Stimulated activated CD4-positive, alpha-beta T cell treated with anti-CD3 and anti-CD28 coated beads, Interleukin-1b, Interleukin-23, amount 100 ng/mL, for 48 hours (primary cell): Measurements from ENCODE around the gene HAUS2.
"Not testable (repeated sequence)": the region's sequence is repeated elsewhere in the genome, so short reads cannot be mapped to it uniquely, and the experiment has no call there.

ENCODE experiments used
- DNase-seq: peaks from one replicate; pipeline ENCODE4 v3.0.0-alpha.2; 2020

Gene HAUS2

GRCh38 chr15:42548249-42549031 is at the start of gene HAUS2, which contains the start of gene LRRC57:
Gene HAUS2, plus strand, starts transcription at chr15:42548838. Its CDS starts 35 bp downstream, at chr15:42548873.
Gene LRRC57, minus strand, starts transcription at chr15:42548793. Its CDS starts 359 bp downstream, at chr15:42548434.
- DNase-seq, result peak; percentile 87

GRCh38 chr15:42499858-42500609 is 48.6 kb upstream of the HAUS2 start:
- DNase-seq, result no peak

DNA sequence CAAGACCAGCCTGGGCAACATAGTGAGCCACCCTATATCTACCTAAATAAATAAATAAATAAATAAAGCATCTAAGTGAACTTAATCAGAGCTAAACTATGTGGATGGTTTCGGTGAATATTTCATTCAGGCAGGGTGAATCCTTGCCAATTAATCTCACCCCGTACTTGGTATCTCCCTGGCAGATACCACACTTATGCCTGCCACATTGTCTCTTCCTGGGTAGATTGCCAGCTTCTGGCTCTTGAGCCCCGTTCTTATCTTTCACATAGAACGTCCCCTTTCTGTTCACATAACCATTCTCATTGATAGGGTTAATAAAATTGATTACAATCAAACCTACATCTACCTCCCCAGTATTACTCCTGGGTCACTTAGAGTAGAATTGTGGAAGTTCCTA is 46.2 kb upstream of the HAUS2 start:
- no peak for DNase-seq

DNA sequence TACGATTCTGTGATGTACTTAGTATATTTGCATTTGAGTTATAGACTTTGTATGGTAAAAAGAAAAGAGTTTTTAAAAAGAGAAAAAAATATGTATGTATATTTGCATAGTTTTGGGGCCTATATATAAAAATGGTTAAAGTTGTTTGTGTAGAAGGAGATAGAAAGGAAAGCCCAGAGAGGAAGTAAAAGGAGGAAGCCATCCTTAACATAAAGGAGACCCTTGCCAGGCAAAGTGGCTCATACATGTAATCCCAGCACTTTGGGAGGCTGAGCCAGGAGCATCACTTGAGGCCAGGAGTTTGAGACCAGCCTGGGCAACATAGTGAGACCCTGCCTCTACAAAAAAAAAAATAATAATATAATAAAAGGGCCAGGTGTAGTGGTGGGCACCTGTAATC is 44.8 kb upstream of the HAUS2 start:
- no peak for DNase-seq

GRCh38 chr15:42504631-42505030 is 44.0 kb upstream of the HAUS2 start:
- no peak for DNase-seq

DNA sequence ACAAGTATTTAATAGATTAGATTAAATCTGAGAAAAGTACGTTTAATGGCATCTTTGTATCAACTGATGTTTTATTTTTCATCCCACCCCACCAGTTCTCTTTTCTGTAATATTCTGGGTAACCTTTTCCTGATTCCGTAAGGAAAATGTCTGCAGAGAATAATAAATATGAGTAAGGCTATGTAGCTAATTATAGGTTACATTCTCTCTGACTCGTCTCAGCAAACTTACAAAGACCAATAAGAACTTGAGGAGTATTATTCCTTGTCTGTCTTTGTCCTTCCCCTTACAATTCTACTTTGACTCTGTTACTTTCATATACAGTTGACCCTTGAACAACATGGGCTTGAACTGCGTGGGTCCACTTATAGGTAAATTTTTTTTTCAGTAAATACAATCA is 41.1 kb upstream of the HAUS2 start:
- no peak for DNase-seq

DNA sequence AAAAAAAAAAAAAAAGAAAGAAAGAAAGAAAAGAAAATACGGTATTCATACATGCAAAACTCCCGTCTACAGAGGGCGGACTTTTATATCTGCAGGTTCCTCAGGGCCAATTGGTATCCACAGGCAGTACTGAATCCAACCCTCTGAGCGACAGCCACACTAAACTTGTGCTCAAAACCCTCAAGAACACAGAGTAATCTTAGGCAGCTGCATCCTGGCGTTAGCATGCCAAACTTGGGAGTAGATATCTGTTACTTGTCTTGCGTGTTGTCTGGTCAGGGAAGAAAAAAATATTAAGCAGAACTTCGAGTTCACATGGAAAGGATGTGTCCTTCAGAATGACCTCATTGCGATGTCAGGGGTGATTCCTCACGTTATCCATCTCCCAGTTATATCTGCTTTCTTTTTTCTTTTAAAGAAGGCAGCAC is 40.4 kb upstream of the HAUS2 start:
- DNase-seq, result no peak

- no peak for DNase-seq
Measured at GRCh38 chr15:42510258-42511006, 38.2 kb upstream of the HAUS2 start.

- no peak for DNase-seq
Measured at GRCh38 chr15:42511007-42511391, 37.6 kb upstream of the HAUS2 start.

DNA sequence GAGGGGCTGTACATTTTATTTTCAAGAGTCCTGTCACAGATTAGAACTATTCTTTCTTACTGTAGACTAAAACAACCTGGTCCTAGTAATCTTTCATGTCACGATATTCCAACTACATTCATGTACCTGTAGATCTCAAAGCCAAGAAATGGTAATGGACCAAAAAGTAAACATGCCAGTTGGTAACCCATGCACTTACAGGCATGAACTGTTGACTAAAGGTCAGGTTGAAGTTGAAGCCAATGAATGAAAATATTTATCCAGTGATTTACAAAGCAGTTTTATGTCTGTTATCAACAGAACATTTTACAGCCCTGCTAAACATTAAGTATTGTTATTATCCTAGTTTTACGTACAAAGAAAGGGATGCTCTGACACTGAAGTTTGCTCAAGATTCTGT is 25.3 kb upstream of the HAUS2 start:
- DNase-seq, result no peak

DNA sequence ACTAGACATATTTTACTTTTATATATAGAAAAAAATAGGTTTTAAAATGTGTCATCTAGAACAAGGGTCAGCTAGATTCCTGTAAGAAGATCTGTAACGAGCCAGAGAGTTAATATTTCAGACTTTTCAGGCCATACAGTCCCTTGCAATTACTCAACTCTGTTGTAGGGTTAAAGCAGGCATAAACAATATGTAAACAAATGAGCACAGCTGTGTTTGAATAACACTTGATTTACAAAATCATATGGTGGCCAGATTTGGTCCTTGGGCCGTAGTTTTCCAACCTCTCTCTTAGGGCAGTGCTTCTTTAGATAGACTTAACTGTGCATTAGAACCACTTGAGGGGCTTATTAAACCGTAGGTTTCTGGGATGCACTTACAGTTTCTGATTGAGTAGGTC is 19.7 kb upstream of the HAUS2 start:
- no peak for DNase-seq

- no peak for DNase-seq
Measured at GRCh38 chr15:42533246-42533645, 15.4 kb upstream of the HAUS2 start.

DNA sequence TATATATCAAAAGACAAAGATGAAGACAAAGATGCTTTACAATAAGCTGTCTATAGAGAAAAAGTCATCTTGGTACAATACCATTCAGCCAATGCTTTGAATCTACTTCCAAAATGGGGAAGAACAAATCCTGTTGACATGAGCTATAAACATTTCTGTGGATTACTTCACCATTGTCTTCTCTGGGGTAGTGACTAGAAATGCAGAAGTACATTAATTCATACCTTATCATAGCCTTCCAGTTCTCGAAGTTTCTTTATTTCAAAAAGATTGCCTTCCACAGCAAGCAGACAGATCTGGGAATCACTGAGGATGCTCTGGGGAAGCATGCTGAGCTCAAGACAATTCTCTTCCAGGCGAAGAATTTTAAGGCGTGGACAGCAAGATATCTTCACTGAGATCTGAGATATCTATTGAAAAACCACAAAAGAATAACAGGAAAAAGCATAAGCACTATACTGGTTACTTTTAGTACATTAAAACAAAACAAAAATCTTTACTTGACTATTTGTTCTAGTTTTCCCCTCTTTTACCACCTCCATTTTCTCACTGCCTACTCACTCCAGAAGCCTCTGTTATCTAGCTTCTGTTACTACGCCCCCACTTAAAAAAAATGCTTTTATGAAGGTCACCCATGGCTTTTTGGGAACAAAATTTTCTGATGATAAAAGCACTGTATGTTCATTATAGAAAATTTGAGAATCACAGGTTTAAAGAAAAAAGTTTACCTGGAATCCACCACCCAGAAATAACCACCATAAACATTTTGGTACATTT is 3.6 kb upstream of the HAUS2 start:
- DNase-seq, result no peak

GRCh38 chr15:42547918-42548248 is 755 bp upstream of the HAUS2 start:
- DNase-seq, result no peak

- DNase-seq, result no peak
Measured at GRCh38 chr15:42549032-42549491, 424 bp downstream of the HAUS2 start.

DNA sequence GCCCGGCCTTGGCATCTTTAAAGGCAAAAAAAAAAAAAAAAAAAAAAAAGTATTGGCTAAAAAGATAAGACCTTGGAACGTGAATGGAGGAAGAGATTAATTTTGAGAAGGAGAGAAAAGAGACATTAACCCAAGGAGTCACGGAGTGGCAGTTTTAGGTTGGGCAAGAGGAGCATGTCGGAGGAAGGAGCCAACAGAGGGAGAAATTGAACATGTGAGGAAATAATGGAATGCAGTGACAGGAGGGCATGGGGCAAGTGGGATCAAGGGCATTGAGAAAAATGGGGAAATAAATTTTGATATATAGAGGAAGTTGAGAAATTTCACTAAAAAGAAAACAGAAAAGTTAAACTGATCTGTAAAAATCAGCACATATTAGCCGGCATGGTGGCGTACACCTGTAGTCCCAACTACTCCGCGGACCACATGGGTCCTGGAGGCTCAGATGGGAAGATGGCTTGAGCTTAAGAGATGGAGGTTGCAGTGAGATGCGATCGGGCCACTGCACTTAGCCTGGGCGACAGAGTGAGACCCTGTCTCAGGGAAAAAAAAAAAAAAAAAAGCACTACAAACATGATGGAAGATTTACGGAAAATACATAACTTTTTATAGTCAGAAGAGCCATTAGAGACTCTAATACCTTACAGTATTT is 1.2 kb downstream of the HAUS2 start:
- no peak for DNase-seq

GRCh38 chr15:42553554-42553953 is 4.9 kb downstream of the HAUS2 start:
- DNase-seq, result no peak

DNA sequence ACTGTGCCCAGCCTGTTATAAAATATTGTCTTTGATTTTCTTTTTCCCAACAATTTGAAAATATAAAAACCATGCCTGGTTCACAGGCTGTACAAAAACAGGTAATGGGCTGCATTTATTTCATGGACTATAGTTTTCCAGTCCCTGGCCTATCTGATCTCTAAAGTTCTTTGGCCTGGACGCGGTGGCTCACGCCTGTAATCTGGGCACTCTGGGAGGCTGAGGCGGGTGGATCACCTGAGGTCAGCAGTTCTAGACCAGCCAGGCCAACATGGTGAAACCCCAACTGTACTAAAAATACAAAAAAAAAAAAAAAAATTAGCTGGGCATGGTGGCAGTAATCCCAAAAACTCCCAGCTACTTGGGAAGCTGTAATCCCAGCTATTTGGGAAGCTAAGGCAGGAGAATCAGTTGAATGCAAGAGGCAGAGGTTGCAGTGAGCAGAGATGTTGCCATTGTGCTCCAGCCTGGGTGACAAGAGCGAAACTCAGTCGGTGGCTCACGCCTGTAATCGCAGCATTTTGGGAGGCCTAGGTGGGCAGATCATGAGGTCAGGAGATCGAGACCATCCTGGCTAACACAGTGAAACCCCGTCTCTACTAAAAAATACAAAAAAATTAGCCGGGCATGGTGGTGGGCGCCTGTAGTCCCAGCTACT is 8.0 kb downstream of the HAUS2 start:
- not testable (repeated sequence) for DNase-seq

- no peak for DNase-seq
Measured at GRCh38 chr15:42558739-42559138, 10.1 kb downstream of the HAUS2 start.

GRCh38 chr15:42575188-42576039 is 26.8 kb downstream of the HAUS2 start, which contains the start of gene STARD9:
Gene STARD9, plus strand, starts transcription at chr15:42575606. Its CDS starts 110 bp downstream, at chr15:42575716.
- peak; percentile 95 for DNase-seq
